Activated T-cell treated with anti-CD3 and anti-CD28 coated beads for 4 hours (primary cell): ENCODE measurements around the gene MARCHF7.
"Not testable (repeated sequence)": the region's sequence is repeated elsewhere in the genome, so short reads cannot be mapped to it uniquely, and the experiment has no call there.

Experiments used
- DNase-seq: peaks from one replicate; pipeline ENCODE4 v3.0.0-alpha.2; 2020

The MARCHF7 gene

GRCh38 chr2:159720676-159721075 lies 8.4 kb downstream of the MARCHF7 start:
- no peak for DNase-seq

GRCh38 chr2:159722580-159722979 lies 10.3 kb downstream of the MARCHF7 start:
- DNase-seq = no peak

- not testable (repeated sequence) for DNase-seq
Measured at GRCh38 chr2:159724795-159725572, 12.7 kb downstream of the MARCHF7 start.

- no peak for DNase-seq
Measured at GRCh38 chr2:159725713-159726112, 13.4 kb downstream of the MARCHF7 start.

- DNase-seq = no peak
Measured at GRCh38 chr2:159728629-159729028, 16.3 kb downstream of the MARCHF7 start.

- no peak for DNase-seq
Measured at GRCh38 chr2:159735648-159736047, 23.3 kb downstream of the MARCHF7 start.

GRCh38 chr2:159736048-159736447 lies 23.7 kb downstream of the MARCHF7 start:
- DNase-seq = no peak

GRCh38 chr2:159737292-159737916 lies 25.1 kb downstream of the MARCHF7 start:
- no peak for DNase-seq

- no peak for DNase-seq
Measured at GRCh38 chr2:159737917-159738296, 25.6 kb downstream of the MARCHF7 start.

GRCh38 chr2:159738509-159739390 lies 26.4 kb downstream of the MARCHF7 start:
- no peak for DNase-seq

GRCh38 chr2:159742846-159743245 lies 30.5 kb downstream of the MARCHF7 start:
- no peak for DNase-seq

GRCh38 chr2:159744363-159744762 lies 32.1 kb downstream of the MARCHF7 start:
- no peak for DNase-seq

GRCh38 chr2:159745237-159745636 lies 32.9 kb downstream of the MARCHF7 start:
- not testable (repeated sequence) for DNase-seq

- no peak for DNase-seq
Measured at GRCh38 chr2:159748089-159748488, 35.8 kb downstream of the MARCHF7 start.

GRCh38 chr2:159750873-159751272 lies 38.6 kb downstream of the MARCHF7 start:
- DNase-seq = no peak

GRCh38 chr2:159753797-159754196 lies 41.5 kb downstream of the MARCHF7 start:
- no peak for DNase-seq

GRCh38 chr2:159755014-159755413 lies 42.7 kb downstream of the MARCHF7 start:
- no peak for DNase-seq

- no peak for DNase-seq
Measured at GRCh38 chr2:159755788-159756187, 43.5 kb downstream of the MARCHF7 start.

- DNase-seq = no peak
Measured at GRCh38 chr2:159758239-159758638, 45.9 kb downstream of the MARCHF7 start.

GRCh38 chr2:159758686-159759085 lies 46.4 kb downstream of the MARCHF7 start:
- no peak for DNase-seq

- DNase-seq = no peak
Measured at GRCh38 chr2:159759577-159759976, 47.3 kb downstream of the MARCHF7 start.

GRCh38 chr2:159760326-159760725 lies 48.0 kb downstream of the MARCHF7 start:
- DNase-seq = no peak

GRCh38 chr2:159762075-159762474 lies 49.8 kb downstream of the MARCHF7 start:
- no peak for DNase-seq
